HepG2 (cell line): Measurements from ENCODE around the gene IL27RA. TPM values are rescaled to one million over a fixed set of nuclear protein-coding genes. Genes with fewer than 3 reads are reported as not detected.

Experiments used
- ARNT ChIP-seq: fragments of 450-650 bp; IDR thresholded peaks from 2 replicates; pipeline ENCODE4 v1.6.1; 2017
- CHCHD3 ChIP-seq: sonication (generic); formaldehyde crosslinking; IDR thresholded peaks from 2 replicates; pipeline ENCODE4 v1.8.0; 2022; ENCODE audit warnings: mild to moderate bottlenecking, missing genetic modification reagents, moderate library complexity
- REXO4 ChIP-seq: sonication (generic); formaldehyde crosslinking; IDR thresholded peaks from 2 replicates; pipeline ENCODE4 v1.8.0; 2022; ENCODE audit warnings: missing genetic modification reagents, mild to moderate bottlenecking, borderline replicate concordance
- SMAD3 ChIP-seq: sonication (generic); formaldehyde crosslinking; IDR thresholded peaks from 2 replicates; pipeline ENCODE4 v1.4.0; 2020; ENCODE audit warnings: missing genetic modification reagents
- STAT5B ChIP-seq: sonication (generic); formaldehyde crosslinking; IDR thresholded peaks from 2 replicates; pipeline ENCODE4 v1.4.0; 2020; ENCODE audit warnings: missing genetic modification reagents
- ZNF713 ChIP-seq: sonication (generic); formaldehyde crosslinking; IDR thresholded peaks from 2 replicates; pipeline ENCODE4 v1.4.0; 2020; ENCODE audit warnings: mild to moderate bottlenecking, missing genetic modification reagents
- ZNF747 ChIP-seq: sonication (generic); formaldehyde crosslinking; IDR thresholded peaks from 2 replicates; pipeline ENCODE4 v1.8.1; 2023; ENCODE audit warnings: missing genetic modification reagents, mild to moderate bottlenecking, borderline replicate concordance
- ZSCAN25 ChIP-seq: sonication (generic); formaldehyde crosslinking; IDR thresholded peaks from 2 replicates; pipeline ENCODE4 v1.8.0; 2022; ENCODE audit warnings: mild to moderate bottlenecking, missing genetic modification reagents
- polyA plus RNA-seq, 8 experiments: library from polyadenylated mRNA; depleted of rRNA in 3 of 8; stranded (reverse) in 7 of 8; unstranded in 1 of 8; fragments of >200 nt; fragmentation: Illumina TruSeq in 4 of 8; extraction: Trizol in 4 of 8; gene quantifications; 2 replicates each; pipeline versions ENCODE4 v1.2.1 to v1.2.3, GENCODE V29; 2011 to 2016; ENCODE audit warnings: low read depth in 4 of 8, missing spikeins in 1 of 8, mixed read lengths in 1 of 8; ENCODE audit not compliant: insufficient read depth in 1 of 8
- total RNA-seq, 5 experiments: library from RNA; depleted of rRNA; stranded (reverse); fragments of >200 nt; fragmentation: Illumina TruSeq; extraction: Trizol; gene quantifications; 2 replicates each; pipeline ENCODE4 v1.2.3, GENCODE V29; 2016; ENCODE audit warnings: low read depth in 1 of 5
- TF ChIP-seq, protein P1 (sequence below), 2 experiments: fragments of 450-650 bp in 1 of 2; sonication (generic) in 1 of 2; formaldehyde crosslinking in 1 of 2; IDR thresholded peaks; 2 replicates each; pipeline versions ENCODE4 v1.6.1 to v1.8.0; 2016 to 2022; ENCODE audit warnings: antibody characterized with exemption in 1 of 2, mild to moderate bottlenecking in 1 of 2, missing genetic modification reagents in 1 of 2
- TF ChIP-seq, protein P2 (sequence below): fragments of 450-650 bp; IDR thresholded peaks from 2 replicates; pipeline ENCODE4 v1.6.1; 2017; ENCODE audit warnings: mild to moderate bottlenecking
- TF ChIP-seq, protein P3 (sequence below): sonication (generic); formaldehyde crosslinking; IDR thresholded peaks from 2 replicates; pipeline ENCODE4 v1.4.0; 2020; ENCODE audit warnings: missing genetic modification reagents

Gene IL27RA
- total and polyA plus RNA-seq, 2 of the 13 experiments (the other 11 are each of a cell fraction or from before 2014, with no cell fraction given) = 3.5 to 8.1 TPM

DNA sequence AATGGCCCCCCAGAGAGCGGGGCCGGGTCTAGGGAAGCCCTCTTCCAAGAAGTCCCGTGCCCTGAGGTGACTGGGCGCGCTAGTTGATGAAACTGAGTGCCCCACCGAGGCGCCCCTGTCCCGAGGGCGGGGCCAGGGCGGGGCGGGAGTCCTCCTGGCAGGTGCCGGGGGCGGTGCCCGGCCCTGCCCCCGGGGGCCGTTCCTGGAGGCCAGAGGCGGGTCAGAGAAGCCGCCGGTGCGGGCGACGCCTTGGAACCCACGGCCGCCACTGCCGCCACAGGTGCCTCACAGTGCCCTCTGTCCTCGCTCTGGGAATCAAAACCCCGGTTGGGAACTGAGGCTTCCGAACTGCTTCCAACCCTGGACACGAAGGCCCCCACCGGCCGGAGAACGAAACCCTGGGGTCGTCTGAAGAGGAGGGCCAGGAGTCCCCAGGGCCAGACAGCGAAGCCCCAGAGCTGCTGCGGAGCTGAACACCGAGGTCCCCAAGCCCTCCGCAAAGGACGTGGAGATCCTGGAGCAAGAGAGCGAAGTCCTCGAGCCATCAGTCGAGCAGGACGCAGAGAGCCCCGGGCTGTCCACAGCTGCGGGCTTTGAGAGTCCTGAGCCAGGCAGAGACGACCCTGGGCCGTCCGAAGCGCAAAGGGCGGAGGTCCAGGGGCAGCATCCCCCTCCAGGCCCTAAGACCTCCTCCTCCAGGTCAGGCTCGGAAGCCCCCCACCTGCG lies 41.1 kb downstream of the IL27RA start, which contains the start of gene MISP3 (continued):
- TF ChIP-seq, protein P1, sequence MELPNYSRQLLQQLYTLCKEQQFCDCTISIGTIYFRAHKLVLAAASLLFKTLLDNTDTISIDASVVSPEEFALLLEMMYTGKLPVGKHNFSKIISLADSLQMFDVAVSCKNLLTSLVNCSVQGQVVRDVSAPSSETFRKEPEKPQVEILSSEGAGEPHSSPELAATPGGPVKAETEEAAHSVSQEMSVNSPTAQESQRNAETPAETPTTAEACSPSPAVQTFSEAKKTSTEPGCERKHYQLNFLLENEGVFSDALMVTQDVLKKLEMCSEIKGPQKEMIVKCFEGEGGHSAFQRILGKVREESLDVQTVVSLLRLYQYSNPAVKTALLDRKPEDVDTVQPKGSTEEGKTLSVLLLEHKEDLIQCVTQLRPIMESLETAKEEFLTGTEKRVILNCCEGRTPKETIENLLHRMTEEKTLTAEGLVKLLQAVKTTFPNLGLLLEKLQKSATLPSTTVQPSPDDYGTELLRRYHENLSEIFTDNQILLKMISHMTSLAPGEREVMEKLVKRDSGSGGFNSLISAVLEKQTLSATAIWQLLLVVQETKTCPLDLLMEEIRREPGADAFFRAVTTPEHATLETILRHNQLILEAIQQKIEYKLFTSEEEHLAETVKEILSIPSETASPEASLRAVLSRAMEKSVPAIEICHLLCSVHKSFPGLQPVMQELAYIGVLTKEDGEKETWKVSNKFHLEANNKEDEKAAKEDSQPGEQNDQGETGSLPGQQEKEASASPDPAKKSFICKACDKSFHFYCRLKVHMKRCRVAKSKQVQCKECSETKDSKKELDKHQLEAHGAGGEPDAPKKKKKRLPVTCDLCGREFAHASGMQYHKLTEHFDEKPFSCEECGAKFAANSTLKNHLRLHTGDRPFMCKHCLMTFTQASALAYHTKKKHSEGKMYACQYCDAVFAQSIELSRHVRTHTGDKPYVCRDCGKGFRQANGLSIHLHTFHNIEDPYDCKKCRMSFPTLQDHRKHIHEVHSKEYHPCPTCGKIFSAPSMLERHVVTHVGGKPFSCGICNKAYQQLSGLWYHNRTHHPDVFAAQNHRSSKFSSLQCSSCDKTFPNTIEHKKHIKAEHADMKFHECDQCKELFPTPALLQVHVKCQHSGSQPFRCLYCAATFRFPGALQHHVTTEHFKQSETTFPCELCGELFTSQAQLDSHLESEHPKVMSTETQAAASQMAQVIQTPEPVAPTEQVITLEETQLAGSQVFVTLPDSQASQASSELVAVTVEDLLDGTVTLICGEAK (IDR thresholded peaks at IDR 0.05) = no peak
- TF ChIP-seq, protein P1 (CRISPR knock-in tag; IDR thresholded peaks at IDR 0.05) = no peak
- no peak for TF ChIP-seq STAT5B
- TF ChIP-seq SMAD3 (CRISPR knock-in tag) = no peak
- TF ChIP-seq ARNT = no peak
- TF ChIP-seq, protein P2, sequence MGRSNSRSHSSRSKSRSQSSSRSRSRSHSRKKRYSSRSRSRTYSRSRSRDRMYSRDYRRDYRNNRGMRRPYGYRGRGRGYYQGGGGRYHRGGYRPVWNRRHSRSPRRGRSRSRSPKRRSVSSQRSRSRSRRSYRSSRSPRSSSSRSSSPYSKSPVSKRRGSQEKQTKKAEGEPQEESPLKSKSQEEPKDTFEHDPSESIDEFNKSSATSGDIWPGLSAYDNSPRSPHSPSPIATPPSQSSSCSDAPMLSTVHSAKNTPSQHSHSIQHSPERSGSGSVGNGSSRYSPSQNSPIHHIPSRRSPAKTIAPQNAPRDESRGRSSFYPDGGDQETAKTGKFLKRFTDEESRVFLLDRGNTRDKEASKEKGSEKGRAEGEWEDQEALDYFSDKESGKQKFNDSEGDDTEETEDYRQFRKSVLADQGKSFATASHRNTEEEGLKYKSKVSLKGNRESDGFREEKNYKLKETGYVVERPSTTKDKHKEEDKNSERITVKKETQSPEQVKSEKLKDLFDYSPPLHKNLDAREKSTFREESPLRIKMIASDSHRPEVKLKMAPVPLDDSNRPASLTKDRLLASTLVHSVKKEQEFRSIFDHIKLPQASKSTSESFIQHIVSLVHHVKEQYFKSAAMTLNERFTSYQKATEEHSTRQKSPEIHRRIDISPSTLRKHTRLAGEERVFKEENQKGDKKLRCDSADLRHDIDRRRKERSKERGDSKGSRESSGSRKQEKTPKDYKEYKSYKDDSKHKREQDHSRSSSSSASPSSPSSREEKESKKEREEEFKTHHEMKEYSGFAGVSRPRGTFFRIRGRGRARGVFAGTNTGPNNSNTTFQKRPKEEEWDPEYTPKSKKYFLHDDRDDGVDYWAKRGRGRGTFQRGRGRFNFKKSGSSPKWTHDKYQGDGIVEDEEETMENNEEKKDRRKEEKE = no peak
- TF ChIP-seq ZNF747 (CRISPR knock-in tag) = 0 out of 2 replicates have a peak, but pooled peaks have one; percentile 12
- TF ChIP-seq, protein P3, sequence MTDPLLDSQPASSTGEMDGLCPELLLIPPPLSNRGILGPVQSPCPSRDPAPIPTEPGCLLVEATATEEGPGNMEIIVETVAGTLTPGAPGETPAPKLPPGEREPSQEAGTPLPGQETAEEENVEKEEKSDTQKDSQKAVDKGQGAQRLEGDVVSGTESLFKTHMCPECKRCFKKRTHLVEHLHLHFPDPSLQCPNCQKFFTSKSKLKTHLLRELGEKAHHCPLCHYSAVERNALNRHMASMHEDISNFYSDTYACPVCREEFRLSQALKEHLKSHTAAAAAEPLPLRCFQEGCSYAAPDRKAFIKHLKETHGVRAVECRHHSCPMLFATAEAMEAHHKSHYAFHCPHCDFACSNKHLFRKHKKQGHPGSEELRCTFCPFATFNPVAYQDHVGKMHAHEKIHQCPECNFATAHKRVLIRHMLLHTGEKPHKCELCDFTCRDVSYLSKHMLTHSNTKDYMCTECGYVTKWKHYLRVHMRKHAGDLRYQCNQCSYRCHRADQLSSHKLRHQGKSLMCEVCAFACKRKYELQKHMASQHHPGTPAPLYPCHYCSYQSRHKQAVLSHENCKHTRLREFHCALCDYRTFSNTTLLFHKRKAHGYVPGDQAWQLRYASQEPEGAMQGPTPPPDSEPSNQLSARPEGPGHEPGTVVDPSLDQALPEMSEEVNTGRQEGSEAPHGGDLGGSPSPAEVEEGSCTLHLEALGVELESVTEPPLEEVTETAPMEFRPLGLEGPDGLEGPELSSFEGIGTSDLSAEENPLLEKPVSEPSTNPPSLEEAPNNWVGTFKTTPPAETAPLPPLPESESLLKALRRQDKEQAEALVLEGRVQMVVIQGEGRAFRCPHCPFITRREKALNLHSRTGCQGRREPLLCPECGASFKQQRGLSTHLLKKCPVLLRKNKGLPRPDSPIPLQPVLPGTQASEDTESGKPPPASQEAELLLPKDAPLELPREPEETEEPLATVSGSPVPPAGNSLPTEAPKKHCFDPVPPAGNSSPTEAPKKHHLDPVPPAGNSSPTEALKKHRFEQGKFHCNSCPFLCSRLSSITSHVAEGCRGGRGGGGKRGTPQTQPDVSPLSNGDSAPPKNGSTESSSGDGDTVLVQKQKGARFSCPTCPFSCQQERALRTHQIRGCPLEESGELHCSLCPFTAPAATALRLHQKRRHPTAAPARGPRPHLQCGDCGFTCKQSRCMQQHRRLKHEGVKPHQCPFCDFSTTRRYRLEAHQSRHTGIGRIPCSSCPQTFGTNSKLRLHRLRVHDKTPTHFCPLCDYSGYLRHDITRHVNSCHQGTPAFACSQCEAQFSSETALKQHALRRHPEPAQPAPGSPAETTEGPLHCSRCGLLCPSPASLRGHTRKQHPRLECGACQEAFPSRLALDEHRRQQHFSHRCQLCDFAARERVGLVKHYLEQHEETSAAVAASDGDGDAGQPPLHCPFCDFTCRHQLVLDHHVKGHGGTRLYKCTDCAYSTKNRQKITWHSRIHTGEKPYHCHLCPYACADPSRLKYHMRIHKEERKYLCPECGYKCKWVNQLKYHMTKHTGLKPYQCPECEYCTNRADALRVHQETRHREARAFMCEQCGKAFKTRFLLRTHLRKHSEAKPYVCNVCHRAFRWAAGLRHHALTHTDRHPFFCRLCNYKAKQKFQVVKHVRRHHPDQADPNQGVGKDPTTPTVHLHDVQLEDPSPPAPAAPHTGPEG (CRISPR knock-in tag) = no peak
- no peak for TF ChIP-seq ZNF713 (CRISPR knock-in tag)
- no peak for TF ChIP-seq REXO4
- TF ChIP-seq ZSCAN25 = no peak
- TF ChIP-seq CHCHD3 (CRISPR knock-in tag) = no peak
